ENCODE results near the gene CPLANE2.
"Not testable (repeated sequence)": the region's sequence is repeated elsewhere in the genome, so short reads cannot be mapped to it uniquely, and the experiment has no call there.

The CPLANE2 gene

DNA sequence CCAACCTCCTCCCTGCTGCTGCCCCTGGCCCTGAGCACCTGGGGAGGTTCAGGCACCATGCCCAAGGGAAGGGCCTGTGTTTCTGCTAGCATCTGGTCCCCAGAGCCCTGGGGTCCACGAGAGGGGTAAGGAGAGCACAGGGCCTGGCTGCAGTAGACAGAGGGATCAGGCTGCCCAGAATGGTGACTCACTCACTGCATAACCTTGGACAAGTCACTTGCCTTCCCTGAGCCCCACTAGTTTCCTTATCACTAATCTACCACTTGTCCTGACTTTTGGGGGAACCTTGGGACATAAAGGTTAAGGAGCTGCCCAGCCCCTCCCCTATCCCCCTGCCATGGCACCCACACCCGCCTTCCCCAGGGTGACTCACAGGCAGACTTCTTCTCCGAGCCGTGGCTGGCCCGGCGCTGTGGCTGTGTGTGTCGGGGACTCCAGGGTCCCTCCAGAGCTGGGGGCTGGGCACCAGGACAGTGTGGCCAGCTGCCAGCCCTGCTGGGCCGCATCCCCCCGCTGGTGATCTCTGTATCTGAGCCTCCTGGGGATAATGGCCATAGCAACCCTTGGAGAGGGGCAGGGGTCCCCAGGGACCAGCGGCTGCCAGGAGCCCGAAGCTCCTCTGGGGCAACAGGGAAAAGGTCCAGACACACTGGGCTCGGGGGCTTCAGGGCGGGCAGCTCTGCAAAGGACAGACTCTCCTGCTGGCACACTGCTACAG, 28.6 kb downstream of the CPLANE2 start:
- no peak for DNase-seq (ENCODE audit: low spot score)

DNA sequence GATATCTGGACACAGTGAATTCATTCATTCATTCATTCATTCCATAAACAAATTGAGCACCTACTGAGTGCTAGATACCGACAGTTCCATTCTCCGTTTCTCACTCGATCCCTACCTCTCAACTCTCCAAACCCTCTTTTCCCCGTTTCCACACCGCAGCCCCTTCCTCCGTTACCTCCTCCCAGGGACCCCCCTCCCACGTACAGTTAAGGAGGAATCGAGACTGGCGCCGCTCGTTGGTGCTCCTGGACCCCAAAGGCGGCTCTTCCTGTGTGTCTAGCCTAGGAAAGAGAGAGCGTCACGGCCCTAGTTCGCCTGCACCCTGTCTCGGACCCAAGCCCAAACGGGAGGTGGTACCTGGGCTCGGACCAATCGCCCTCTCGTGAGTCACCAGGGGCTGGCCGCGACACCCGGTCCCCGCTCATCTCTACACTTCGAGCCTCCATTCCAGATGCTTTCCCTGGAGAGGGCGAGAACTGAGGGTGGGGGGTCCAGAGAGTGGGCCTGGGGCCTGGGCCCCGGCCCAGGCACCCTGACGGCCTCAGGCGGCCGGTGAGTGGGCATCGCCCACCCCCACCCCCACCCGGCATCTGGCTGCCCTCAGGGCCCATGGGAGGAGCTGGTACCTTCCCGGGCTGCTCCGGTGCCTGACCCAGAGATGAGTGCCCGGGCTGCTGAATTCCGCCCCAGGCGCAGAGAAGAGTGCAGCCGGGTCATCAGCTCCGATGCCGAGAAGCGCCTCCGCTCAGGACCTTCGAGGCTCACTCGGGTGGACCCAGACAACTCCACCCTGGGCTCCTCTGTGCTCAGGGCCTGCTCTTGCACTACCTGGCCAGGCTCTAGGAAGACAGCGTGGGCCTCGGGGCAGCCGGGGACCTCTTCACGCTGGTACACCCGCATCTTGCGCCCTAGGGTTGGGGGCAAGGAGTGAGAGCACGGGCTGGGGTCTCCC, 29.4 kb downstream of the CPLANE2 start:
- DNase-seq (ENCODE audit: low spot score) = no peak

- peak; percentile 97 for DNase-seq (ENCODE audit: low spot score)
These were observed 30.3 kb downstream of the CPLANE2 start for GRCh38 chr1:16206547-16207317.

- DNase-seq (ENCODE audit: low spot score) = no peak
These were observed 31.0 kb downstream of the CPLANE2 start for GRCh38 chr1:16205891-16206546.

GRCh38 chr1:16205334-16205671, 31.7 kb downstream of the CPLANE2 start:
- DNase-seq (ENCODE audit: low spot score) = no peak

DNA sequence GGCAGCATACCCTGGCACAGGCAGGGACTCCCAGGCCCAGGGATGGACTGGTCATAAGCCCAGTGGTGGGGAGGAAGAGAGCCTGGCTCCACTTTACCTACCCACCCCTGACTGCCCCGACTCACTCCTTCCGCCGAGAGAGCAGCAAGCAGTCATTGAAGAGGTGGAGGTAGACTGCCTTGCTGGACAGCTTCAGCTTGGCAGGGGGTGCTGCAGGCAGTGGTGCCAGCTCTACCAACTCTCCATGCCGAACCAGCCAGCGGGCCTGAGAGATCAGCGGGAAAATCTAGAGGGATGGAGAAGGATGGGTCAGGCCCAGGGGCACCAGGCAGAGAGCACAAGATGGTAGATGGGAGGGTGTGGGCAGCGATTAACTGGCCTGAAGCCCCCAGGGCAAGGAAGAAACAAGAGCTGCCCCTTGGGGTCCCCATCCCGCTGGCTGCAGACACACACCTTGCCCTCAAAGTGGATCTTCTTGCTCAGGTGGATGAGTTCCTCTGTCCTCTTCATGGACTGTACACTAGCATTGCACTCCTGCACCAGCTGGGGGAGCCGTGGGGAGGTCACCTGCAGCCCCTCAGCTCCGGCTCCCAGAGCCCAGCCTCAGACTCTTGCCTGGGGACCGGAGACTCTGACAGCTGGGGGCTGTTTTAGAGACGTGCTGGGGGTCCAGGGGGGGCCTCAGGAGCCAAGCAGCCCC, 32.2 kb downstream of the CPLANE2 start:
- DNase-seq (ENCODE audit: low spot score) = peak; percentile 74

- DNase-seq (ENCODE audit: low spot score) = no peak
These were observed 32.8 kb downstream of the CPLANE2 start for GRCh38 chr1:16204216-16204615.

DNA sequence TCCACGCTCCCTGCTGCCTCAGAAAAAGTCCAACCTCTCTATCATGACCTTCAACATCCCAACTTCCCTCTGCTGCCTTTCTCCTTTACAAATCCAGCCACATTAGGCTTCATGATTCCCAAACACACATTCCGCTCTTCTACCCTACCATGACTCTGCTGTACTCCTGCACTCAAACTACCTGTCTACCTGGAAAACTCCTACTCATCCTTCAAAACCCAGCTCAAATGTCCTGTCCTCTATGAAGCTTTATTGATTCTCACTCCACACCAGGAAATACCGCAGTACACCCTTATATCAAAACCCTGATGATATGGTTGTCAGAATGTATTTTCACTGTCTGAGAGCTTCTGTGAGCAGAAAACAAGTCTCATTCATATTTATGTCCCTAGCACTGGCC, 33.4 kb downstream of the CPLANE2 start:
- DNase-seq (ENCODE audit: low spot score) = no peak

DNA sequence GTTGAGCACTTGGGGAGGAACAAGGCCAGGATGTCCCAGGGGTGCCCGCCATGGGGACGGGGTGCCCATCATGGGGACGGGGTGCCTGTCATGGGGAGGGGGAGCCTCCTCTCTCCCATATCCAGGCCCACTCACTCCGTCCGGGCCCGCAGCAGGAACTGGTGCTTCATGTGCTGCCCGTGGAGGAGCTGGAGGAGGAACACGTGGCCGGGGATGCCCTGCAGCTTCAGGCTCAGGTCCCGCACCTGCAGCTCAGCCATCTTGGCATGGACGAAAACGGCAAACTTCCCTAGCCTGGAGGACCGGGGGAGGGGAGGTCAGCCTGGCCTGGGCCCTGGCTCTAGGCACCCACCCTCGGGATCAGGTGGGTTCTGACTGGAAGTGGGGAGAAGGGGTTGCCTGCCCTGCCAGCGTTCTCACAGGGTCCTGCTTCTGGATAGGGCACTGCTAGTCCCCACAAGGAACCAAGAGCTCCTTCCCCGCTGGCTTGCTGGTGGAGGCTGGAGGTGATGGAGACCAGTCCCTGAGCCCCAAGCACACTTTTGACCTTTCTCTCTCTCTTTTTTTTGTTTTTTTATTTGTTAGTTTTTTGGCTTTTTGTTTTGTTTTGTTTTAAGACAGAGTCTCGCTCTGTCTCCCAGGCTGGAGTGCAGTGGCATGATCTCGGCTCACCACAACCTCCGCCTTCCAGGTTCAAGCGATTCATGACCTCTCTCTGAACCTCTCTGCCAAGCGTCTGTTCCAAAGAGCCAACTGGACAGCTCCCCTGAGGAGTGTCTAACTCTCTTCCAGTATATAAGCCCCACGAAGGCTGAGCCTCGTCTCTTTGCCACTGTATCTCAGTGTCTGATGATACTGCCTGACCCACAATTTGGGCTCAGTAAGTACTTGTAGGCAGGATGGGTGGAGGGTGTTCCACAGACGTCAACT, 34.4 kb downstream of the CPLANE2 start:
- DNase-seq (ENCODE audit: low spot score) = no peak

- DNase-seq (ENCODE audit: low spot score) = no peak
These were observed 37.3 kb downstream of the CPLANE2 start for GRCh38 chr1:16199700-16200099.

DNA sequence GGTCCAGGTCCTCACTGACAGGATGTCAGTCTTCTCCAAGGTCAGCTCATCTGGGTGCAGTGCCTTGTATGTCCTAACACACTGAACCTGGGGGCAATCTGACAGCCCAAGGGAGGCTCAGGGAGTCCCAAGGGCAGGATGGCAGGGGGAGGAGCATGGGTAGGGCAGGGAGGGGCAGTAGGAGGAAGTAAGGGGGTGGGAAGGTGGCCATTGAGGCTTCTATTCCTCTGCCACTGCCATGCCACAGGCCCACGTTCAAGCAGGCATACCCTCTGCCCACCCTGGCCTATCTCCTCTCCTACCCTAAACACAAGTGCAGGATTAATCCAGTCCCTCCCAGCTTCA, 37.9 kb downstream of the CPLANE2 start:
- DNase-seq (ENCODE audit: low spot score) = no peak

GRCh38 chr1:16198444-16199156, 38.4 kb downstream of the CPLANE2 start:
- no peak for DNase-seq (ENCODE audit: low spot score)

GRCh38 chr1:16196874-16197273, 40.1 kb downstream of the CPLANE2 start:
- no peak for DNase-seq (ENCODE audit: low spot score)

DNA sequence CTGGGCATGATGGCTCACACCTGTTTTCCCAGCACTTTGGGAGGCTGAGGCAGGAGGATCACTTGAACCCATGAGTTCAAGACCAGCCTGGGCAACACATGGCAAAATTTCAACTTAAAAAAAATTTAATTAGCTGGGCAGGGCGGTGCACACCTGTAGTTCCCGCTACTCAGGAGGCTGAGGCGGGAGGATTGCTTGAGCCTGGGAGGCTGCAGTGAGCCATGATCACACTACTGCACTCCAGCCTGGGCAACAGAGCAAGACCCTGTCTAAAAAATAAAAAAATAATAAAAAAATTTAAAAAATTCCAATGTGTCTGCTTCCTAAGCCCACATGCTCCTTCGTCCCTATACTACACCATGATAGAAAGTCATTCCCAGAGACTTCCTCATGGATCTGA, 40.8 kb downstream of the CPLANE2 start:
- not testable (repeated sequence) for DNase-seq (ENCODE audit: low spot score)

DNA sequence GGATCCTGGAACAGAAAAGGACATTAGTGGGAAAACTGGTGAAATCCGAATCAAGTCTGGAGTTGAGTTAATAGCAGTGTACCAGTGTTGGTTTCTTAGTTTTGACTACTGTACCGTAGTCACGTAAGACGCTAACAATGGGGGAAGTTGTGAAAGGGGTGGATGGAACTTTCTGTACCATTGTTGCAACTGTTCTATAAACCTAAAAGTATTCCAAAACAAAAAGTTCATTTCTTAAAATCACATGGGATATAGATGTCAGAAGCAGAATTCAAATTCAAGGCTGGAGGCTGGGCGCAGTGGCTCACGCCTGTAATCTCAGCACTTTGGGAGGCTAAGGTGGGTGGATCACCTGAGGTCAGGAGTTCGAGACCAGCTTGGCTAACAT, 41.5 kb downstream of the CPLANE2 start:
- DNase-seq (ENCODE audit: low spot score) = no peak

GRCh38 chr1:16191916-16192546, 45.0 kb downstream of the CPLANE2 start:
- DNase-seq (ENCODE audit: low spot score) = no peak

DNA sequence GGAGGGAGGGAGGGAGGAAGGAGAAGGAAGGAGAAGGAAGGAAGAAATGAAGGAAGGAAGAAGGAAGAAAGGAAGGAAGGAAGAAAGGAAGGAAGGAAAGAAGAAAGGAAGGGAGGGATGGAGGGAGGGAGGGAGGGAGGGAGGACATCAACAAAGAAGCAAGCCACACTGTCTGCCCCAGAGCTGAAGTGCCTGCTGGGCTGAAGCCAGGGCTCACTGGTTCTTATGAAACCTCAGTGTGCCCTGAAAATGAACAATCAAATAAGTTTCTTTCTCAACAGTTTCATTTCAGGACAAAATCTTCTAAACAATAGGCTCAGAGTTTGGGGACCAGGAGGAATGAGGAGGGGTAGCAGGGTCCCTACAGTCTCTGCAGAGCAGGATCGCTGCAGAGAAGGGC, 45.7 kb downstream of the CPLANE2 start:
- no peak for DNase-seq (ENCODE audit: low spot score)

GRCh38 chr1:16189921-16190621, 46.9 kb downstream of the CPLANE2 start:
- peak; percentile 52 for DNase-seq (ENCODE audit: low spot score)

GRCh38 chr1:16189003-16189402, 48.0 kb downstream of the CPLANE2 start:
- DNase-seq (ENCODE audit: low spot score) = no peak
